Pulmonary artery endothelial cell (primary cell): ENCODE data around the gene UGT3A1. TPM values are rescaled to one million over a fixed set of nuclear protein-coding genes. Genes with fewer than 3 reads are reported as not detected.
"Not testable (repeated sequence)": the region's sequence is repeated elsewhere in the genome, so short reads cannot be mapped to it uniquely, and the experiment has no call there.

Source experiments
- DNase-seq: peaks from one replicate; pipeline ENCODE4 v3.0.0-alpha.2; 2011; ENCODE audit warnings: low read depth, low spot score
- total RNA-seq: library from RNA; depleted of rRNA; stranded (reverse); fragments of >200 nt; gene quantifications from 2 replicates; pipeline ENCODE4 v1.2.3, GENCODE V29; 2014

UGT3A1 gene
- total RNA-seq, 1 donor from 2014 or later, result not detected

DNA sequence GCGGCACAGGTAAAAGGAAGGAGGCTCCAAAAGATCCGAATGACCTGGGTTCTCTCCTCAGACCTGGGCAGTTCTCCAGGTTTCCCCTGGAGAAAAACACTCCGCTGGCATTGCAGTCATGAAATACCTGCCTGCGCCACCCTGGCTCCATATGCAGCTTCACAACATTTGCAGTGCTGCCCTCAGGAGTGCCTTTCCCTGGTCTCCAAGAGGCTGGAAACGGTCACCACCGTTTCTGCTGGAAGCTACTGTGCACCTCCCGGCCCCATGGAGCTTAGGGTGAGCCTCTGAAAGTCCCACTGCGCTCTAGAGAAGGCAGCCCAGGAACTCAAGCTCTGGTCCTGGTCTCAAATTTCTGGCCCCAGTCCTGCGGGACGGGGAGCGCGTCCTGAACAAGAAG is 670 bp downstream of the UGT3A1 start:
- no peak for DNase-seq

DNA sequence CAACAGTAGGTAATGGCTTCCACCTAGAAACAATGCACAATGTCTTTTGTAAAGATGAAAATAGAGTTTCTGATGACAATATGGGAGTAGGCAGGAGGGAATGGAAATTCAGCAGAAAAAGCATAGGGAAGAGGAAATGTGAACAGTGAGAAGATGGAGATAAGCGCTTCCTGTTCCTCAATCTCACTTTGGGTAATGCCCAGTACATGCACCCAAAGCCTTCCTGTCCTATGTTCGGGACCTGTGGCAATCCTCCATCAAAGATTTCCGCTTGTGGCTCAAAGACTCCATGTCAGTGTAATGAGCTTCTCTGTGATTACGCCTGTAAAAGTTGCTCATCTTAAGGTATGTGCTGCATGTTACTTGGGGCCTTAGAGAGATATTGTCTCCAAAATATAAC is 2.7 kb downstream of the UGT3A1 start:
- no peak for DNase-seq

DNA sequence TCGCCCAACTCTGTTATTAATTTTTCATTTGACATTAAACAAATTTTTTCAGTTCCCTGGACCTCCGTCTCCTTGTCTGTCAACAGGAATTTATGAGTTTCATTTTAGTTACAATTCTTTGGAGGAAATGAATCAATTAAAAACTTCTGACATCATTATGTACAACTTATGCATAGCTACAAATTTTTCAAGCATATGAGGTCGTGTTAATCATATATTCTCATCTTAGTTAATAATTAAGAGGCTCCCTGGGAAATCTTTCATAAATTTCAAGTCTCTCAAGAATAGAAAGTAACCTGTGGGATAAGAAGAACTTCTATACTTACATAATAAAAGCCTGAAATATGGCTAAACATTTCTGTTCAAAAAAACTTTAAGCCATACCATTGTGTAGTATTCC is 3.4 kb downstream of the UGT3A1 start:
- no peak for DNase-seq

DNA sequence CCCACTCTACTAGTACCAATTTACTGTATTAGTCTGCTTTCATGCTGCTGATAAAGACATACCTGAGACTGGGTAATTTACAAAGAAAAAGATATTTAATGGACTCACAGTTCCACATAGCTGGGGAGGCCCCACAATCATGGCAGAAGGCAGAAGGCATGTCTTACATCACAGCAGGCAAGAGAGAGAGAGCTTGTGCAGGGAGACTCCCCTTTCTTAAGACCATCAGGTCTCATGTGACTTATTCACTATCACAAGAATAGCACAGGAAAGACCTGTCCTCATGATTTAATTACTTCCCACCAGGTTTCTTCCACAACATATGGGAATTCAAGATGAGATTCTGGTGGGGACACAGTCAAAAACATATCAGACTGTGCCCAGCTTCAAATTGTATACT is 11.5 kb downstream of the UGT3A1 start:
- DNase-seq, result no peak

DNA sequence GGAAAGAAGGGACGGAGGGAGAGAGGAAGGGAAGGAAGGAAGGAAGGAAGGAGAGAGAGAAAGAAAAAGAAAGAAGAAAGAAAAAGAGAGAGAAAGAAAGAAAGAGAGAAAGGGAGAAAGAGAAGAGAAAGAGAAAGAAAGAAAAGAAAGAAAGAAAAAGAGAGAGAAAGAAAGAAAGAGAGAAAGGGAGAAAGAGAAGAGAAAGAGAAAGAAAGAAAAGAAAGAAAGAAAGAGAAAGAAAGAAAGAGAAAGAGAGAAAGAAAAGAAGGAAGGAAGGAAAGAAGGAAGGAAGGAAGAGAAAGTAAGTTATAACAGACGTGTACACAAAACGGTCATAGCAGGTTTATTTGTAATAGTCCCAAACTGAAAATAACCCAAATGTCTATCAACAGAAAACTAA is 14.3 kb downstream of the UGT3A1 start:
- not testable (repeated sequence) for DNase-seq

DNA sequence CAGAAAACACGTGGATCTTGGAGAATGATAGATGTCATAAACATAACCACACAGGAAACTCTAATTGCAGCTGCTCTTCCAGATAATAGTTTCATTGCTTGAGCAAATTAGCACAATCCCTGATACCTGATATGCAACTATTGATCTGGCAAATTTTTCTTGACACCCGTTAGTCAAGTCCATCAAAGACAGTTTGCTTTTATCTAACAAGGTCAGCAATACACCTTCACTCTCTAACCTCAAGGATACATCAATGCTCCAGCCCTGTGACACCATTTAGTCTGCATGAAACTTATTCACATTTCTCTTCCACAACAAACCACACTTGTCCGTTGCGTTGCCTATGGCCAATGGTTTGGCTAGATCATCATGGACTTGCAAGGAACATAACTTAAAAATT is 16.6 kb downstream of the UGT3A1 start:
- DNase-seq, result no peak

DNA sequence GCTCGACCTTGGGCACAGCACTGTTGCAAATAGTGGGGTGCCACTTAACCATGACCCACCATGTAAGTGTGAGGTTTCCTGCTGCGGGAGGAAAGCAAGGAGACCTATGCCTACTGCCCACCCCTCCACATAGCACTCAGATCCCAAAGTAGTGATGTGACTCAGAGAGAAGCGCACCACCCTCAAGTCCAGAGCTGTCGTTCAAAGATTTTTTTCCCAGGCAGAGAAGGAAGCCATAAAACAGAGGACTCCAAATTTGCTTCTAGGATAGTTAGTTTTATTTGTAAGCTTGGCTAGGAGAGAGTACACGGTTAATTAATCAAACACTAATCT is 19.3 kb downstream of the UGT3A1 start:
- DNase-seq, result no peak

DNA sequence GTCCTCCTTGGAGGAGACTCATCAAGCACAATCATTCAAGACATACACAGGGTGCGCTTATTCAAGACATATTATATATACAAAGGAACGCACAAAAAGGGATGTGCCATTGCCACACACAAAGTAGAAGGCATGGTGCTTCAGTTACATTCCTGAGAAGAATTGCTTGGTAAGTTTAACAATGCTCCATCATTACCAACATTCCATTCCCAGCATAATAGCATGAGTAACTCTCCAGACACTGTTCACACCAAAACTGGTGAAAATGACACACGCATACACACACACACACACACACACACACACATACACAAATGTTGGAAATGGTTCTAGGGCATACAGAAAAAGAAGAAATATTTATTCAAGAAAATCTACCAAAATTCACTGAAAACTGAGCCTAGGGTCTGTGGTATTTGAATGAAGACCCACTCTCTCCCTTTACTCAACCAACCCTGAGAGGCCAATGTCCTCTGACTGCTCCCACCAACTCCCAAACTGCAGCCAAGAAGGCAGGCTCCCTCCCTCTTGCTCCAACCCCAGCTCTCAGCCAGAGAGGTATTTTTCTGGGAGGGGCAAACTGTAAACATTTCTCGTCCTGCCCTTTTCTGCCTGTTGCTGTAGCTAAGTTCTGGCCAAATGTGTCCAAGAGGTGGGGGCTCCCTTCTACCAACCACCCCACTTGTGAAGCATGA is 19.9 kb downstream of the UGT3A1 start:
- DNase-seq, result no peak

DNA sequence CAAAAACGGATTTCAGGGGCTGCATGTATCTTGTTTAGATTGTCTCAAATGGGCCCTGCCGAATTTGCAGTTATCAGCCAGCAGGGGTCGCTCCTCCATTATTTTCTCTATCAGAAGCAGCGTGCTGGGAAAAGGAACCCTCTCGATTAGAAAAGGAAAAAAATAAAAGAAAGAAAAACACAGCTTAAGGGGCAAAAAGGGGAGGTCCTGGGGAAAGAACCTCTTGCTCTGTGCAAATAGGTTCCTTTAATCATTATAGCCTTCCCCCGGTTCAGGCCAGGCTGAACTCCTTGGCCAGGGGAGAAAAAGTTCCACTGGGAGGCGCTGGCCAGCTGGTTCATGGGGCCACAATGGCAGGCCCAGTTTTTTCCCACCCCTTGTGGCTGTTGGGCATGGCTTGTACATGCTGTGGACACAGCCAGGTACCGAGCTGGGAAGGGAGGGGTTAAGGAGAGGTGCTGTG is 27.8 kb downstream of the UGT3A1 start:
- DNase-seq, result no peak

DNA sequence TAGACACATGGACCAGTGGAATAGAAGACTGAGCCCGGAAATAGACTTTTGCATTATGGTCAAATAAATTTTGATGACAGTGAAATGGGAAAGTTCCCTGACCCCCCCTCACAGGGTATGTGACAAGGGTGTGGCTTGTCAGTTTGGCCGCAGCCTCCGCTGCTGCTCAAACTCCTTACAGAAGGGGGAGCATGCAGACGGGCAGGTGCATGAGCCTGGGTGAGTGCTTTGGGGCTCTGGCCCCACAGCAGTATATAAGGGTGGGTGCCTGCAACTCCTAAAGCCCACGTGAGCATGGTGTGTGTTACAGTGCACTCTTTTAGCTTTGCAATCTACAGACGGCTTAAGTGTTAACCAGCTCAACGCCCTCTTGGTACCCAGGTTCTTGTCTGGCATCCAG is 30.9 kb downstream of the UGT3A1 start:
- DNase-seq, result no peak

DNA sequence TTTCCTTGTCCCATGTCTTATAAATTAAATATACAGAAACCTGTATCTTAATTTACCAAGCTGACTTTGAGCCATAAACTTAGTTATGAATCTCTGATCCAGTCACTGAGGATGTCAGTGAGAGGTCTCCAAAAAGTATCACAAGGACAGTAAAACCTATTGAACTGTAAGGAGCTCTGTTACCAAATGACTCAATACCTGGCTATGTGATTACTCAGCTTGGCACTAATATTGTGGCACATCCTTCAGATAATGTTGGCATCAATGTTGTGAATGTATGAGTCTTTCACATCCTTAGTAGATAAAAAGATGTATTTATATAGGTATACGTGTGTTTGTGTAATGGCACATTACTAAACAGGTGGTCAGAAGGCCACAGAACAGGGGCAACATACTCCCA is 34.8 kb downstream of the UGT3A1 start:
- DNase-seq, result no peak

DNA sequence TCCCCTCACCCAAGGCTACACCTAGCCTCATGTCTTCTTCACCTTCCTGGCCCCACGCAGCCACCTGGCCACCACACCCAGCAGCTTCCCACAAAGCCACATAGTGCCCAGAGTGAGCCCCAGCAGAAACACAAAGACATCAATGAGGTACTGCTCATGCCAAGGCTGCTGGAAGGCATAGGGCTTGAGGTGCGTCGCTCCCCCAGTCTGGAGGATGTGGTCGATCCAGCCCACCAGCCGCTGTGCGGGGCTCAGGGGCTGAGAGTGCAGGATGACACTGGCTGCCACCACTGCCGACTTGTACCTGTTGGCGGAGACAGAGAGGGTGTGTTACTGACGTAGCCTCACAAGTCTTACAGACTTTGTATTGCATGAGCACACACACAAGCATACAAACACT is 37.0 kb downstream of the UGT3A1 start:
- no peak for DNase-seq

DNA sequence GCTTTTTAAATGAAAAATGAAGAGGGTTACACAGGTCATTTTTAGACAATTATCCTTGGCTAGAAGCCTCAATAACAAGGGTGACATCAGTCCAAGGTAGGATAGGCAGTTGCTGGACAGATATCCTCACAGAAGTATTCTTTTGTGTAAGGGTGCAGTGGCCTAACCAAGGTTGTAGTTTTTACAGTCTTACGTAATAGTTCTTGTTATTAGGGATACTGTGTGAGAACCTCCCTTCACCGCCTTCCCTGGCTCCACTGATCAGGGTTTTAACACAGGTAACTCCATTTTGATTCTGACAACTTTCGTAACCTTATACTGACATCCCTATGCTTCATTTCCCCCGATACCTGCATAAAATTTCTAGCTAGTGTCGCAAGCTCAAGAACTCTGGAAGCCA is 44.1 kb downstream of the UGT3A1 start:
- DNase-seq, result no peak

DNA sequence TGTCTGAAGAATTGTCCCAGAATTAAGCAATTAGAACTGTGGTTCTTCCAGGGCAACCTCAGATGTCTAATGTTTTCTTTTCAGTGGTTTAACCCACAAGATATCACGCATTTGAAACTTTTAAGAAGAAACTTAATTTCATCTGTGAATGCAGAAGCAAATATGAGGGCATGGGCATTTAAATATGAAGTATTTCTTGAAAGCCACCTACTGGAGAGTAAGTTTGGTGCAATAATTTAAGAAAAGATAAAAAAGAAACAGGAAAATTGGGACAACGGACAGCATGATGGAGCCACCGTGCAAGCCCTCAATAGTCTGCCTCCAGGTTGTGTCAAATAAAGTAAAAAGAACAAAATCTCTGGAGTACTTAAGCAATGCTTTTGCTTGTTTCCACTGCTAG is 51.6 kb downstream of the UGT3A1 start:
- DNase-seq, result no peak

DNA sequence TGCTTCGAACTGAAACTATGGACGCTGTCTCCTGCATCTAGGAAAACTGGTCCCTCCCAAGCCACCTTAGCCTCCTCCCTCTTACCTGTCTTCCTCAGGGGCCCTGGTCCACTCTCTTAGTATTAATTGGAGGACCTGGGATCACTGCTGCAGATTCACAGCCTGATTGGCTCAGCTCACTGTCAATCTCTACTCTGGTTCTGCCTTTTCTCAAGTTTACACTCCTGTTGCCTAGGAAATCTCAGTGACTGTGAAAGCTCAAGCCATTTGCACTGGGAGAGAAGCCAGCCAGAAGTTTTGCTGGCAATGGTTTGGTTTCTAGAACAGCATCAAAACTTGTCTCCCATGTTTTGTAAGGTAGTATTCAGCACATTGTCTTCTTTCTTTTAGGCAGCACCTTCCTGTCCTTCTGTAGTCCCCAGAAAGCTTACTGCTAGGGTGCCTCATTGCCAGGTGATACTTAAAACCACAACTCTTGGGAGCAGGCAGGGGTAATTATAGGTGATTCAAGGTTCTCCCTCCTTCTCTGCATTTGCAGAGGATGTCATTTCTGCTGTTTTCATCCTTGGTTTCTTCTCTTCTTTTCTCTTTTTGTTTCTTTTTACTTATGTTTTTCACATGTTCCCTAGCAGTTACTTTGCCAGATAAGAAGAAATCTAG is 52.5 kb downstream of the UGT3A1 start, which contains the start of gene CAPSL:
Gene CAPSL, minus strand, starts transcription at position 55 of the 660 bp plus-strand sequence. CDS start 17,502 bp downstream, outside the sequence.
- DNase-seq, result no peak

DNA sequence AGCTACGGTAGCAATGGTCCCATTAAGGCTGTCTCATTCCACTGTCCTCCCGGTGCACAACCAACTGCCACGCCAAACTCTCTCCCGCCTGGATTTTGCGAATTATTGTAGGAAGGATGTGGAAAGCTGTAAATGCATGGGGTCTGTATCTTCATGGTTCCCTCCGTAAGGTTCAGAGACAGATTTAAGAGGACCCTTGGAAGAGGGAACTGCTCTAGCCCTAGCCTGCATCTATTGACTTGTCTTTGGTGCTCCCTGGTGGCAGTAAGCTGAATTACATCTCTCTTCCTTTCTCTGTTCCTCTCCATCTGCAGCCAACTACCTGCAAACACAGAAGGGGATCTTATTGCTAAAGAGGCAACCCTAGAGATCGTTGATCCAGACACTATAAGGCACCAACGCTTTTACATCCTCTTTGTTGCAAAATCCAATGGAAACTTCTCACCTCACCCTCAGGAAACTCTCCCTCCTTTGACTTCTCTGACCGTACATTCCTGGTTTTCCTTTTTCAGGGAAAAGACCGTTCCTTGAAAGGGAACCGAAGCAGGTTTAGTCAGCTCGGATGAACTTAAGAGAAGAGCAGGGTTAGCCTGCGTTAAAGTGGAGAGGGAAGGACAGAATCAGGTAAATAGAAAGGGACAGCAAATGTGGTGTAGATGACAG is 64.7 kb downstream of the UGT3A1 start:
- no peak for DNase-seq

DNA sequence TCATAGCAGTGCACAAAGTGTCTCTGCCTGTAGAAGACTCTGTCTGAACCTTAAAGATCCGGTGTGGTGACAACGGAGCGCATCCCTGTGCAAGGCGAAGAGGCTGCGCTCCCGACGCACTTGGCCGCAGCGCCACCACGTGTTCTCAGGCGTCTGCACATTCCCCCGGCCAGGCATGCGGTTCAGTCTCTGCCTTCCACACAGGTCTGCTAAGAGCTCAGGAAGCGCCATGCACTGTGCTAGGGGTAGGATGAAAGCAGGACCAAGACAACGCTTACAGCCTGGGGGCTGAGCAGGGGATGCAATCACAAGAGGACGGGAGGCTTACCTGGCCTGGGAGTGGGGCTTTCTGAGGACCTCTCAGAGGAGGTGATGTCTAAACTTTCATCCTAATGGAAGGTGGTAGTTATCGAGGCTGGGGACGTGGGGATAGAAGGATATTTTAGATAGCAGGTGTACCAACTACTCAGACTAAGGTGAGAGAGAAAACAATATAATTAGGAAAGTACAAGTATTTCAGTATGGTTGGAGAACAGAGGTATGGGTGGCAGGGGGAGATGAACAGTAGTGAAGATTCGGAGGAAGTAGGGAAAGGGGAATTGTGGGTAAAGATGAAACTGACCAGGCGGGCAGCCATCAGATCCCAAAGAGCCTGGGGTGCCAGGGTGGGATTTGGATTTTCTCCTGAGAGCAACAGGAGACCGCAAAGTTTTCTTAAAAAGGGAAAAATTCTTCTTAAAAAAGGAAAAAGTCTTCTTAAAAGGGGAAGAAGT is 66.1 kb downstream of the UGT3A1 start:
- DNase-seq, result no peak

DNA sequence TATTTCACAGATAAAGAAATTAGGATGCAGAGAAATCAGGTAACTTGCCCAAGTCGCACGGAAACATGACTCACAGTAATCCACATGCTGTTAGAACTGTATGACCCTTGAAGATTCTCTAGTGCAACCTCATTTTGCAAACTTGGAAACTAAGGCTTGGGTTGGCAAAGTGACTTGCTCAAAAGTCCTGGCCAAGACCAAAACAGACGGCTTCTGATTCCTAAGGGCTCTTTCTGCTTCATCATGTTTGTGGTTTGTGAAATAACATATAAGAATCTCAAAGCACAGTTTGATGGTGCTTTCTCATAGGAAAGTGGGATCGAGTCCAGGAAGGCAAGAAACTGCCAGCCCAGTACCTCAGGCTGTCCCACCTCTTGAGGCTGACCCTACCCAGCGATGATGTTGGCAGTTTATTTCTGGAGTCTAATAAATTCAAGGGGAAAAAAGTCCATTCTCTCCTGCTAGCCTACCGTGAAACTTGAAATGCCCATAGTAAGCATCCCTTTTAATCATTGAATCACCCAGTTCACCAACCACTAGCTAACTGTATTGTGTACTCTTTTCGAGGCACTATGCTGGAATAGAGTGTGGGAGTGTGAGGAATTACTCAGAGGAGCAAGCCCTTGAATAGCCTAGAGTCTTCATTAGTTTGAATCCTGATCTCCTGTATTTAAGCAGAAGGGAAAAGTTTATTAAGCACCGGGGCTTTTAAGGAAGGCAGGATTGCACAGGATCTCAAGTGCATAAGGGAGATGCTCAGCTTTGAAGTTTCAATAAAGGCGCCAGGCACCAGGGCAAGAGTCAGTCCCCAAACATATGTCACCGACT is 66.9 kb downstream of the UGT3A1 start:
- DNase-seq, result no peak

DNA sequence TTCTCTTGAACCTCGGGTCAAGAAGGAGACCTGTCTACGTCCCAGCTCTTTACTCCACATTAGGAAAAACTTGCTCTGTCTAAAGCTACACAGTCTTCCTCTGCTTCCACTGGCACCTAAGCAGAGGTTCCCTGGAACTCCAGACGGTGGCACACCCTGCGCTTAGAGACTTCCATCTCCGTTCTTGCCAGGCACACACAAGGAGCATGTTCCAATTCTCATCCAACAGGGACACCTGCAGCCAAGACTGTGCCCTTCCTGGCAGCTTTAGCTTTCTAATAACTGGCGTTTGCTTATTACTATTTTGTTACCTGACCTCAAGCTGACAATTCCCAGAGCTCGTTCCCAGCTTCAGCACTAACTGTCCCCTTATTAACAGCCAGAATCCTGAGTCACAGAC is 68.7 kb downstream of the UGT3A1 start:
- DNase-seq, result no peak

DNA sequence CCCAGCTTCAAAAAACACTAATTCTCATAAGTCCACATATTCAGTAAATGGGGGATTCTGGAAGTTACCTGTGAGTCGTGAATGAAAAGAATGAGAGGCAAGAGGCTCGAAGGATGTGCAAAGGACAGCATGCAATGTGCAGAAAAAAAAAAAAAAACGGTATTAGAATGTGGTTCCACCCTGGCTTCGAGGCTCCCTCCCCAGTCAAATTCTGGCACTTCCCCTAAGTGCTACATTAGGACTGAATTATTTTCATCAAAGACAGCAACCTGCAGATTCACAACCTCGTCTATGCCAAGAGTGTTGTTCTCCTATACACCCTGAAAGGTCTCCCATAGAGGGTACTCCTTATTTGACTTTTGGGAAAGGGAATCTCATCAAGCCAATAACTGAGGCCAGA is 69.3 kb downstream of the UGT3A1 start:
- no peak for DNase-seq

DNA sequence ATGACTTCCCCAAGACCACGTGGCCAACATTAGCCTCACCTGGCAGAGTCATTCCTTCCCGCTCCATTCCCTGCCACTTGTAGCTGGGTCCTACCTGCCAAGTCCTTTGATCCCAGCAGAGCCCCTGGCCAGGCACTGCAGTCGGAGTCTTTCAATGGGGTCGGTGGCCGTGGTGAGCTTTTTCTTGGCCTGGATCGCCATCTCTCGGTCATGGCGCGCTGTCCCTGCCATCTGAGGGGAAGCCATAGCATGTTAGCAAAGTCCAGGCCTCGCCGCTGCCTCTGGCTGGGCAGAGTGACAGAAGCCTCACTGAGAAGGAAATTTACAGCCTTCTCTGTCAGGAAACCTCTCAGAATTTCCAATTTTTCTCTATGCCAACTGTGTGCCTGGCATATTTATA is 70.3 kb downstream of the UGT3A1 start:
- DNase-seq, result no peak
